ENCODE results near the gene ALDOB. TPM values are rescaled to one million over a fixed set of nuclear protein-coding genes. Genes with fewer than 3 reads are reported as not detected.

The ALDOB gene
- total RNA-seq, 1 experiment from 2014 or later, result not detected

- no peak overlapping the region for H2AFZ ChIP-seq (ENCODE audit: low read length)
- H3K4me1 ChIP-seq (ENCODE audit: low read length), result no peaks in the 10 kb centered on the region
- H3K27me3 ChIP-seq (ENCODE audit: low read length), result no peaks in the 10 kb centered on the region
- no peaks in the 10 kb centered on the region for H3K9me3 ChIP-seq (ENCODE audit: low read length)
- no peak overlapping the region for H3K9ac ChIP-seq (ENCODE audit: low read length)
- DNase-seq, result no peak
- H3K36me3 ChIP-seq (ENCODE audit: insufficient read depth, low read length), result peaks cover 15% of the 10 kb centered on the region
- no peak overlapping the region for H3K27ac ChIP-seq (ENCODE audit: low read length)
- H3K4me2 ChIP-seq (ENCODE audit: low read depth, low read length, poor library complexity, severe bottlenecking), result no peak overlapping the region
- no peak overlapping the region for H3K4me3 ChIP-seq (ENCODE audit: low read length)
- no peaks in the 10 kb centered on the region for H3K9me2 ChIP-seq (replicated peaks; ENCODE audit: insufficient read depth, low read length)
- H4K20me1 ChIP-seq (ENCODE audit: insufficient read depth, low read depth, low read length), result no peaks in the 10 kb centered on the region
- no peaks in the 10 kb centered on the region for H3K79me2 ChIP-seq (ENCODE audit: low read length)
These were observed 52.2 kb downstream of the ALDOB start for GRCh38 chr9:101383361-101383760.

GRCh38 chr9:101381833-101382342, 53.7 kb downstream of the ALDOB start:
- no peaks in the 10 kb centered on the region for H3K9me3 ChIP-seq (ENCODE audit: low read length)
- H3K79me2 ChIP-seq (ENCODE audit: low read length), result no peaks in the 10 kb centered on the region
- no peak overlapping the region for H3K27ac ChIP-seq (ENCODE audit: low read length)
- H4K20me1 ChIP-seq (ENCODE audit: insufficient read depth, low read depth, low read length), result no peaks in the 10 kb centered on the region
- H2AFZ ChIP-seq (ENCODE audit: low read length), result no peak overlapping the region
- H3K9me2 ChIP-seq (replicated peaks; ENCODE audit: insufficient read depth, low read length), result no peaks in the 10 kb centered on the region
- DNase-seq, result peak; percentile 10
- H3K4me2 ChIP-seq (ENCODE audit: low read depth, low read length, poor library complexity, severe bottlenecking), result no peak overlapping the region
- H3K9ac ChIP-seq (ENCODE audit: low read length), result no peak overlapping the region
- H3K4me3 ChIP-seq (ENCODE audit: low read length), result no peak overlapping the region
- no peaks in the 10 kb centered on the region for H3K27me3 ChIP-seq (ENCODE audit: low read length)
- H3K36me3 ChIP-seq (ENCODE audit: insufficient read depth, low read length), result peaks cover 3% of the 10 kb centered on the region; the same call in 1 of the 2 replicates
- H3K4me1 ChIP-seq (ENCODE audit: low read length), result no peaks in the 10 kb centered on the region

- Histone ChIP-seq H3K9me3 (ENCODE audit: low read length) (no peaks in the 10 kb centered on the region), H3K36me3 (ENCODE audit: insufficient read depth, low read length) (no peaks in the 10 kb centered on the region), H3K4me2 (ENCODE audit: low read depth, low read length, poor library complexity, severe bottlenecking) (no peak overlapping the region), H3K9ac (ENCODE audit: low read length) (no peak overlapping the region), H3K4me3 (ENCODE audit: low read length) (no peak overlapping the region), H3K27ac (ENCODE audit: low read length) (no peak overlapping the region), H2AFZ (ENCODE audit: low read length) (no peak overlapping the region), H3K79me2 (ENCODE audit: low read length) (no peaks in the 10 kb centered on the region), H3K4me1 (ENCODE audit: low read length) (no peaks in the 10 kb centered on the region), H3K27me3 (ENCODE audit: low read length) (no peaks in the 10 kb centered on the region), H3K9me2 (replicated peaks; ENCODE audit: insufficient read depth, low read length) (no peaks in the 10 kb centered on the region), H4K20me1 (ENCODE audit: insufficient read depth, low read depth, low read length) (no peaks in the 10 kb centered on the region)
- DNase-seq, result no peak
These were observed 54.5 kb downstream of the ALDOB start for GRCh38 chr9:101381118-101381517.

- H2AFZ ChIP-seq (ENCODE audit: low read length), result no peak overlapping the region
These were observed 55.3 kb downstream of the ALDOB start for GRCh38 chr9:101380295-101380694.

GRCh38 chr9:101376111-101376848, 59.3 kb downstream of the ALDOB start:
- Histone ChIP-seq H3K36me3 (ENCODE audit: insufficient read depth, low read length) (no peaks in the 10 kb centered on the region), H3K9me3 (ENCODE audit: low read length) (no peaks in the 10 kb centered on the region), H3K4me2 (ENCODE audit: low read depth, low read length, poor library complexity, severe bottlenecking) (no peak overlapping the region), H3K27ac (ENCODE audit: low read length) (no peak overlapping the region), H2AFZ (ENCODE audit: low read length) (no peak overlapping the region), H3K27me3 (ENCODE audit: low read length) (no peaks in the 10 kb centered on the region), H3K4me1 (ENCODE audit: low read length) (no peaks in the 10 kb centered on the region), H3K9me2 (replicated peaks; ENCODE audit: insufficient read depth, low read length) (no peaks in the 10 kb centered on the region), H4K20me1 (ENCODE audit: insufficient read depth, low read depth, low read length) (no peaks in the 10 kb centered on the region), H3K9ac (ENCODE audit: low read length) (no peak overlapping the region), H3K79me2 (ENCODE audit: low read length) (no peaks in the 10 kb centered on the region), H3K4me3 (ENCODE audit: low read length) (no peak overlapping the region)
- DNase-seq, result peak; percentile 33

More at GRCh38 chr9:101380295-101380694, 55.3 kb downstream of the ALDOB start:
- no peaks in the 10 kb centered on the region for H3K27me3 ChIP-seq (ENCODE audit: low read length)
- DNase-seq, result no peak
- no peak overlapping the region for H3K27ac ChIP-seq (ENCODE audit: low read length)
- H3K36me3 ChIP-seq (ENCODE audit: insufficient read depth, low read length), result no peaks in the 10 kb centered on the region
- no peaks in the 10 kb centered on the region for H3K9me3 ChIP-seq (ENCODE audit: low read length)
- H3K9ac ChIP-seq (ENCODE audit: low read length), result no peak overlapping the region
- no peak overlapping the region for H3K4me2 ChIP-seq (ENCODE audit: low read depth, low read length, poor library complexity, severe bottlenecking)
- H4K20me1 ChIP-seq (ENCODE audit: insufficient read depth, low read depth, low read length), result no peaks in the 10 kb centered on the region
- no peaks in the 10 kb centered on the region for H3K4me1 ChIP-seq (ENCODE audit: low read length)
- H3K9me2 ChIP-seq (replicated peaks; ENCODE audit: insufficient read depth, low read length), result no peaks in the 10 kb centered on the region
- no peak overlapping the region for H3K4me3 ChIP-seq (ENCODE audit: low read length)
- no peaks in the 10 kb centered on the region for H3K79me2 ChIP-seq (ENCODE audit: low read length)

GRCh38 chr9:101375546-101375945, 60.0 kb downstream of the ALDOB start:
- no peaks in the 10 kb centered on the region for H3K79me2 ChIP-seq (ENCODE audit: low read length)
- H4K20me1 ChIP-seq (ENCODE audit: insufficient read depth, low read depth, low read length), result no peaks in the 10 kb centered on the region
- no peak overlapping the region for H3K9ac ChIP-seq (ENCODE audit: low read length)
- H3K4me1 ChIP-seq (ENCODE audit: low read length), result no peaks in the 10 kb centered on the region
- H3K4me2 ChIP-seq (ENCODE audit: low read depth, low read length, poor library complexity, severe bottlenecking), result no peak overlapping the region
- H3K9me2 ChIP-seq (replicated peaks; ENCODE audit: insufficient read depth, low read length), result no peaks in the 10 kb centered on the region
- no peak overlapping the region for H3K27ac ChIP-seq (ENCODE audit: low read length)
- H3K36me3 ChIP-seq (ENCODE audit: insufficient read depth, low read length), result no peaks in the 10 kb centered on the region
- H2AFZ ChIP-seq (ENCODE audit: low read length), result no peak overlapping the region
- no peaks in the 10 kb centered on the region for H3K9me3 ChIP-seq (ENCODE audit: low read length)
- H3K4me3 ChIP-seq (ENCODE audit: low read length), result no peak overlapping the region
- no peak for DNase-seq
- H3K27me3 ChIP-seq (ENCODE audit: low read length), result no peaks in the 10 kb centered on the region

GRCh38 chr9:101372327-101373118, 63.1 kb downstream of the ALDOB start:
- Histone ChIP-seq H3K9me2 (replicated peaks; ENCODE audit: insufficient read depth, low read length) (no peaks in the 10 kb centered on the region), H4K20me1 (ENCODE audit: insufficient read depth, low read depth, low read length) (no peaks in the 10 kb centered on the region), H3K4me2 (ENCODE audit: low read depth, low read length, poor library complexity, severe bottlenecking) (no peak overlapping the region), H3K4me1 (ENCODE audit: low read length) (peaks cover 7% of the 10 kb centered on the region), H3K36me3 (ENCODE audit: insufficient read depth, low read length) (no peaks in the 10 kb centered on the region), H3K79me2 (ENCODE audit: low read length) (no peaks in the 10 kb centered on the region), H3K27me3 (ENCODE audit: low read length) (no peaks in the 10 kb centered on the region), H3K27ac (ENCODE audit: low read length) (no peak overlapping the region), H3K9ac (ENCODE audit: low read length) (no peak overlapping the region), H3K9me3 (ENCODE audit: low read length) (no peaks in the 10 kb centered on the region), H3K4me3 (ENCODE audit: low read length) (no peak overlapping the region), H2AFZ (ENCODE audit: low read length) (no peak overlapping the region)
- DNase-seq, result no peak

GRCh38 chr9:101371813-101372212, 63.8 kb downstream of the ALDOB start:
- Histone ChIP-seq H3K27ac (ENCODE audit: low read length) (no peak overlapping the region), H3K4me1 (ENCODE audit: low read length) (peaks cover 7% of the 10 kb centered on the region)

More at GRCh38 chr9:101371813-101372212, 63.8 kb downstream of the ALDOB start:
- DNase-seq, result no peak
- Histone ChIP-seq H3K4me2 (ENCODE audit: low read depth, low read length, poor library complexity, severe bottlenecking) (no peak overlapping the region), H3K79me2 (ENCODE audit: low read length) (no peaks in the 10 kb centered on the region), H3K9me3 (ENCODE audit: low read length) (no peaks in the 10 kb centered on the region), H3K27me3 (ENCODE audit: low read length) (no peaks in the 10 kb centered on the region), H2AFZ (ENCODE audit: low read length) (no peak overlapping the region), H3K4me3 (ENCODE audit: low read length) (no peak overlapping the region), H3K9me2 (replicated peaks; ENCODE audit: insufficient read depth, low read length) (no peaks in the 10 kb centered on the region), H3K36me3 (ENCODE audit: insufficient read depth, low read length) (no peaks in the 10 kb centered on the region), H3K9ac (ENCODE audit: low read length) (no peak overlapping the region), H4K20me1 (ENCODE audit: insufficient read depth, low read depth, low read length) (no peaks in the 10 kb centered on the region)
